ENCODE measurements around the gene ABHD12B.
A peak's percentile ranks its signal among the peaks of the same experiment; 100 is the strongest.

The ABHD12B gene

GRCh38 chr14:50826681-50827080 is 45.2 kb upstream of the ABHD12B start:
- H3K36me3 ChIP-seq (replicated peaks) = no peaks in the 10 kb centered on the region
- H3K4me3 ChIP-seq (ENCODE audit: low read depth, low read length) = no peak overlapping the region
- DNase-seq = no peak
- H3K27me3 ChIP-seq (replicated peaks) = no peaks in the 10 kb centered on the region
- in situ Hi-C loops (cut with HindIII; ENCODE audit: low pct_ligation_motif_present, low sequenced_read_pairs) = no loop called here
- TF ChIP-seq, protein P1, sequence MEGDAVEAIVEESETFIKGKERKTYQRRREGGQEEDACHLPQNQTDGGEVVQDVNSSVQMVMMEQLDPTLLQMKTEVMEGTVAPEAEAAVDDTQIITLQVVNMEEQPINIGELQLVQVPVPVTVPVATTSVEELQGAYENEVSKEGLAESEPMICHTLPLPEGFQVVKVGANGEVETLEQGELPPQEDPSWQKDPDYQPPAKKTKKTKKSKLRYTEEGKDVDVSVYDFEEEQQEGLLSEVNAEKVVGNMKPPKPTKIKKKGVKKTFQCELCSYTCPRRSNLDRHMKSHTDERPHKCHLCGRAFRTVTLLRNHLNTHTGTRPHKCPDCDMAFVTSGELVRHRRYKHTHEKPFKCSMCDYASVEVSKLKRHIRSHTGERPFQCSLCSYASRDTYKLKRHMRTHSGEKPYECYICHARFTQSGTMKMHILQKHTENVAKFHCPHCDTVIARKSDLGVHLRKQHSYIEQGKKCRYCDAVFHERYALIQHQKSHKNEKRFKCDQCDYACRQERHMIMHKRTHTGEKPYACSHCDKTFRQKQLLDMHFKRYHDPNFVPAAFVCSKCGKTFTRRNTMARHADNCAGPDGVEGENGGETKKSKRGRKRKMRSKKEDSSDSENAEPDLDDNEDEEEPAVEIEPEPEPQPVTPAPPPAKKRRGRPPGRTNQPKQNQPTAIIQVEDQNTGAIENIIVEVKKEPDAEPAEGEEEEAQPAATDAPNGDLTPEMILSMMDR (IDR thresholded peaks at IDR 0.05; ENCODE audit: low read depth, low read length, missing control alignments) = no peak
- H3K27ac ChIP-seq = no peak overlapping the region

- in situ Hi-C loops (cut with HindIII; ENCODE audit: low pct_ligation_motif_present, low sequenced_read_pairs) = no loop called here
- H3K27me3 ChIP-seq (replicated peaks) = no peaks in the 10 kb centered on the region
- no peak overlapping the region for H3K27ac ChIP-seq
- no peak overlapping the region for H3K4me3 ChIP-seq (ENCODE audit: low read depth, low read length)
- H3K36me3 ChIP-seq (replicated peaks) = no peaks in the 10 kb centered on the region
- no peak for DNase-seq
- TF ChIP-seq, protein P1 (IDR thresholded peaks at IDR 0.05; ENCODE audit: low read depth, low read length, missing control alignments) = peak; percentile 8
These were observed 42.9 kb upstream of the ABHD12B start for GRCh38 chr14:50828721-50829488.

DNA sequence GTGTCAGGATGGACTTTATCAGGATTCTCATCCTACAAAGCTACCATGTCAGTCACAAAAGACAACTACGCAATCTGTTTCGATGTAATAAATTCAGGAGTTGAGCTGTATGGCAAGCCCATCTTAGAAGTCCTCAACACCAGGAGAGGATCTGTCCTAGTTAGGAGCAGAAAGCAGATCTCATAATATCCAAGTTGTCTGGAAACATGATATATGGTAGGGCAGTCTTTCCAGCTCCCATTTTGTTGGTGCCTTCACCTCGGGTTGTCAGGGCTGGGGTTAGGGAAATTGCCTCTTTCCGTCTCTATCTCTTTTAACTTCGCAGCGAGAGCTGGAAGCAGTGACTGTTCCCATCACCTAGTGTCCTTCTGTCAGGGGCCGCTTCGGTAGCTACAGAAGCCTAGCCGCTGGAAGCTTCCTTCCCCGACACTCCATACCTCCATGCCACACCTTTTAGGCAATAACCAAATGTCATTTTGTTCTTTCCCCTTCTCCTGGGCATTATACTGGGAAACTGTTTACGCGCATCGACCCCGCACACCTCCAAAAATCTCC is 42.3 kb upstream of the ABHD12B start:
- in situ Hi-C loops (cut with HindIII; ENCODE audit: low pct_ligation_motif_present, low sequenced_read_pairs) = no loop called here
- Histone ChIP-seq H3K27ac (no peak overlapping the region), H3K36me3 (replicated peaks) (no peaks in the 10 kb centered on the region), H3K27me3 (replicated peaks) (no peaks in the 10 kb centered on the region), H3K4me3 (ENCODE audit: low read depth, low read length) (peak overlapping the region; percentile 78)
- TF ChIP-seq, protein P1 (IDR thresholded peaks at IDR 0.05; ENCODE audit: low read depth, low read length, missing control alignments) = no peak
- no peak for DNase-seq

DNA sequence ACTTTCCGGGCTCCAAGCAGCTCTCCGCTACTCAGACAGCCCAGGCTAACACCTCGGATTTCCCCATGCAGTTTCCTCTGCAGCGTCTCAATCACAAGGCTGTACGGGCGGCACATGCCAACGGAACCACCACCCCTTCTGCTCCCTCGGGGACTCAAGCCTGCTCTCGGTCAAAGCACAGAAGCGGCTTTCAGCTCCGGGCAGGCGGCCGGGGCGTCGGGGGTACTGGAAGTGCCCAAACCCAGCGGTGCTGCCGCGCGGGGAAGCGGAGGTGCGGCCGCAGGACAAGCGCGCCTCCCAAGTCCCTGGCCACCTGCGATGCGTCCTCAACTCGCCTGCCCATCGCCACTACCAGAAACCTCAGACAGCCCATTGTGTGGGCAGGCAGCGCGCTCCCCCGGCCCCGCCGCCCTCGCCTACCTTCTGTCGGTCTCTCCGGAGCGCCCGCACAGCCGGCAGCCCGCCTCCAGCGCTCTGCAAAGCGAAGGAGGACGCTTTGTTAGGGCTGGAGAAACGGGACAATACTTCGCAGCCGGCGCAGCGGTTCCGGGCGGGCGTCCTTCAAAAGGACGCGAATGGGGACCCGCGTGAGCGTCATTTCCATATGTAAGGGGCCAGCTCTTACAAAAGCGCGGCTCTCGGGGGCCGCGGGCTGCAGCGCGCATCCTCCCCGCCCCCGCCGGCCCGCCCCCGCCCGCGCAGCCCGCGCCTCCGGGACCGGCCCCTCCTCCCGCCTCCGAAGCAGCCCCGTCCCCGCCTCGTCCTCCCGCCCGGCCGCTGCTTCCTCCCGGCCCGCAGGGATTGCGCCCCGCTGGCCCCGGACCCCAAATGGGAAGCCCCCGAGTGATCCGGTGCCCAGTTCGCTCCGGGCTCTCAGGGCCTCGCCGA is 41.6 kb upstream of the ABHD12B start:
- peak; percentile 23 for DNase-seq
- in situ Hi-C loops (cut with HindIII; ENCODE audit: low pct_ligation_motif_present, low sequenced_read_pairs) = no loop called here

GRCh38 chr14:50830932-50831725 is 40.7 kb upstream of the ABHD12B start, which contains the start of gene NIN:
TSS of gene NIN (minus strand) at chr14:50831162. CDS start at chr14:50822056, 9,106 bp downstream.
- Histone ChIP-seq H3K27me3 (replicated peaks) (no peaks in the 10 kb centered on the region), H3K4me3 (ENCODE audit: low read depth, low read length) (peak within 1 kb of the TSS; percentile 80), H3K27ac (peak within 1 kb of the TSS; percentile 68), H3K36me3 (replicated peaks) (no peaks in the 10 kb centered on the region)
- TF ChIP-seq, protein P1 (IDR thresholded peaks at IDR 0.05; ENCODE audit: low read depth, low read length, missing control alignments) = no peak
- peak; percentile 32 for DNase-seq
- in situ Hi-C loops (cut with HindIII; ENCODE audit: low pct_ligation_motif_present, low sequenced_read_pairs) = no loop called here

More for the DNA sequence above, 41.6 kb upstream of the ABHD12B start:
- peak overlapping the region; percentile 78 for H3K4me3 ChIP-seq (ENCODE audit: low read depth, low read length)
- H3K36me3 ChIP-seq (replicated peaks) = no peaks in the 10 kb centered on the region
- TF ChIP-seq, protein P1 (IDR thresholded peaks at IDR 0.05; ENCODE audit: low read depth, low read length, missing control alignments) = no peak
- peak overlapping the region; percentile 68 for H3K27ac ChIP-seq
- no peaks in the 10 kb centered on the region for H3K27me3 ChIP-seq (replicated peaks)

All from brain microvascular endothelial cell (primary cell).